Bronchial epithelial cell (primary cell): ENCODE measurements around the gene ERP44. TPM values are rescaled to one million over a fixed set of nuclear protein-coding genes. Genes with fewer than 3 reads are reported as not detected.
"Not testable (repeated sequence)": the region's sequence is repeated elsewhere in the genome, so short reads cannot be mapped to it uniquely, and the experiment has no call there.

ENCODE experiments used
- DNase-seq: peaks from one replicate; pipeline ENCODE4 v3.0.0-alpha.2; 2010; ENCODE audit warnings: low read depth
- FAIRE-seq: peaks from 2 replicates; lab custom pipeline; 2011; peaks lifted over from hg19 to GRCh38; lab: Jason Lieb, UNC
- H3K27me3 ChIP-seq: 2 replicates; pipeline ENCODE4 v1.5.1; 2011; ENCODE audit warnings: low read length; ENCODE audit not compliant: control insufficient read depth, insufficient read depth
- H3K36me3 ChIP-seq: 2 replicates; pipeline ENCODE4 v1.5.1; 2011; ENCODE audit warnings: low read length; ENCODE audit not compliant: control insufficient read depth, insufficient read depth
- H3K4me3 ChIP-seq: 2 replicates; pipeline ENCODE4 v1.5.1; 2011; ENCODE audit warnings: mild to moderate bottlenecking, low read depth, low read length, control low read depth
- CTCF ChIP-seq: IDR thresholded peaks from 2 replicates; pipeline ENCODE4 v1.5.1; 2011; ENCODE audit warnings: mild to moderate bottlenecking, moderate library complexity, low read length, control low read depth, inconsistent platforms; ENCODE audit not compliant: insufficient read depth, severe bottlenecking
- total RNA-seq: library from RNA; depleted of rRNA; stranded (reverse); fragments of >200 nt; gene quantifications from 2 replicates; pipeline ENCODE4 v1.2.1, GENCODE V29; 2014

ERP44 gene
- total RNA-seq, 1 donor from 2014 or later: 6.6 TPM

- FAIRE-seq (no peak), DNase-seq (no peak)
- H3K4me3 ChIP-seq: no peak overlapping the region
- no peaks in the 10 kb centered on the region for H3K36me3 ChIP-seq
- TF ChIP-seq CTCF: no peak
- no peaks in the 10 kb centered on the region for H3K27me3 ChIP-seq
Observed at GRCh38 chr9:100066539-100066938, 32.3 kb downstream of the ERP44 start.

GRCh38 chr9:100064872-100065581 lies 33.8 kb downstream of the ERP44 start:
- no peak for FAIRE-seq

GRCh38 chr9:100063185-100063584 lies 35.6 kb downstream of the ERP44 start:
- H3K36me3 ChIP-seq: peaks cover 2% of the 10 kb centered on the region
- no peak overlapping the region for H3K4me3 ChIP-seq
- H3K27me3 ChIP-seq: no peaks in the 10 kb centered on the region
- no peak for FAIRE-seq
- TF ChIP-seq CTCF: no peak
- no peak for DNase-seq

More at GRCh38 chr9:100064872-100065581, 33.8 kb downstream of the ERP44 start:
- no peak overlapping the region for H3K4me3 ChIP-seq
- H3K27me3 ChIP-seq: no peaks in the 10 kb centered on the region
- H3K36me3 ChIP-seq: no peaks in the 10 kb centered on the region
- TF ChIP-seq CTCF: no peak
- peak; percentile 96 for DNase-seq

GRCh38 chr9:100062683-100063082 lies 36.1 kb downstream of the ERP44 start:
- H3K27me3 ChIP-seq, H3K4me3 ChIP-seq, DNase-seq, FAIRE-seq, H3K36me3 ChIP-seq: not testable (repeated sequence)

- no peak overlapping the region for H3K4me3 ChIP-seq
- DNase-seq: no peak
- no peak for FAIRE-seq
- H3K27me3 ChIP-seq: no peaks in the 10 kb centered on the region
- H3K36me3 ChIP-seq: peaks cover 2% of the 10 kb centered on the region
- TF ChIP-seq CTCF: no peak
Observed at GRCh38 chr9:100058699-100059579, 39.9 kb downstream of the ERP44 start.

GRCh38 chr9:100057624-100058023 lies 41.2 kb downstream of the ERP44 start:
- H3K4me3 ChIP-seq: no peak overlapping the region
- DNase-seq (no peak), FAIRE-seq (no peak)
- H3K27me3 ChIP-seq: no peaks in the 10 kb centered on the region
- peaks cover 2% of the 10 kb centered on the region for H3K36me3 ChIP-seq
- TF ChIP-seq CTCF: no peak
